ENCODE data around the gene GIPR.

The GIPR gene

GRCh38 chr19:45676851-45677263, 8.8 kb downstream of the GIPR start:
- TF ChIP-seq GLIS3 (CRISPR knock-in tag; IDR thresholded peaks at IDR 0.05): no peak
- TF ChIP-seq TOX (CRISPR knock-in tag; IDR thresholded peaks at IDR 0.05; ENCODE audit: borderline replicate concordance): no peak
- TF ChIP-seq ZNF70 (CRISPR knock-in tag; IDR thresholded peaks at IDR 0.05): no peak
- no peak for TF ChIP-seq ZNF565 (CRISPR knock-in tag; conservative IDR thresholded peaks at IDR 0.05; ENCODE audit: low read depth)
- no peak for TF ChIP-seq ISL1 (CRISPR knock-in tag; IDR thresholded peaks at IDR 0.05)
- no peak for TF ChIP-seq BACH2 (CRISPR knock-in tag; IDR thresholded peaks at IDR 0.05; ENCODE audit: borderline replicate concordance)
- no peak for TF ChIP-seq ZC3H10 (CRISPR knock-in tag; IDR thresholded peaks at IDR 0.05)
- TF ChIP-seq, protein P1, sequence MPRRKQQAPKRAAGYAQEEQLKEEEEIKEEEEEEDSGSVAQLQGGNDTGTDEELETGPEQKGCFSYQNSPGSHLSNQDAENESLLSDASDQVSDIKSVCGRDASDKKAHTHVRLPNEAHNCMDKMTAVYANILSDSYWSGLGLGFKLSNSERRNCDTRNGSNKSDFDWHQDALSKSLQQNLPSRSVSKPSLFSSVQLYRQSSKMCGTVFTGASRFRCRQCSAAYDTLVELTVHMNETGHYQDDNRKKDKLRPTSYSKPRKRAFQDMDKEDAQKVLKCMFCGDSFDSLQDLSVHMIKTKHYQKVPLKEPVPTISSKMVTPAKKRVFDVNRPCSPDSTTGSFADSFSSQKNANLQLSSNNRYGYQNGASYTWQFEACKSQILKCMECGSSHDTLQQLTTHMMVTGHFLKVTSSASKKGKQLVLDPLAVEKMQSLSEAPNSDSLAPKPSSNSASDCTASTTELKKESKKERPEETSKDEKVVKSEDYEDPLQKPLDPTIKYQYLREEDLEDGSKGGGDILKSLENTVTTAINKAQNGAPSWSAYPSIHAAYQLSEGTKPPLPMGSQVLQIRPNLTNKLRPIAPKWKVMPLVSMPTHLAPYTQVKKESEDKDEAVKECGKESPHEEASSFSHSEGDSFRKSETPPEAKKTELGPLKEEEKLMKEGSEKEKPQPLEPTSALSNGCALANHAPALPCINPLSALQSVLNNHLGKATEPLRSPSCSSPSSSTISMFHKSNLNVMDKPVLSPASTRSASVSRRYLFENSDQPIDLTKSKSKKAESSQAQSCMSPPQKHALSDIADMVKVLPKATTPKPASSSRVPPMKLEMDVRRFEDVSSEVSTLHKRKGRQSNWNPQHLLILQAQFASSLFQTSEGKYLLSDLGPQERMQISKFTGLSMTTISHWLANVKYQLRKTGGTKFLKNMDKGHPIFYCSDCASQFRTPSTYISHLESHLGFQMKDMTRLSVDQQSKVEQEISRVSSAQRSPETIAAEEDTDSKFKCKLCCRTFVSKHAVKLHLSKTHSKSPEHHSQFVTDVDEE (CRISPR knock-in tag; IDR thresholded peaks at IDR 0.05): no peak
- peak; percentile 6 for ATAC-seq

GRCh38 chr19:45677351-45678230, 9.6 kb downstream of the GIPR start:
- TF ChIP-seq TOX (CRISPR knock-in tag; IDR thresholded peaks at IDR 0.05; ENCODE audit: borderline replicate concordance) (no peak), OSR1 (CRISPR knock-in tag; IDR thresholded peaks at IDR 0.05) (no peak), ZNF565 (CRISPR knock-in tag; conservative IDR thresholded peaks at IDR 0.05; ENCODE audit: low read depth) (no peak), POU6F1 (CRISPR knock-in tag; IDR thresholded peaks at IDR 0.05; ENCODE audit: borderline replicate concordance, low read depth) (no peak), ESRRG (CRISPR knock-in tag; IDR thresholded peaks at IDR 0.05) (no peak), RARB (CRISPR knock-in tag; IDR thresholded peaks at IDR 0.05) (no peak), ZNF70 (CRISPR knock-in tag; IDR thresholded peaks at IDR 0.05) (no peak), ZC3H10 (CRISPR knock-in tag; IDR thresholded peaks at IDR 0.05) (no peak), ZFP30 (CRISPR knock-in tag; IDR thresholded peaks at IDR 0.05) (no peak), PPARA (CRISPR knock-in tag; IDR thresholded peaks at IDR 0.05; ENCODE audit: borderline replicate concordance) (no peak), CSDC2 (CRISPR knock-in tag; IDR thresholded peaks at IDR 0.05) (no peak), BACH2 (CRISPR knock-in tag; IDR thresholded peaks at IDR 0.05; ENCODE audit: borderline replicate concordance) (no peak), ARNTL (CRISPR knock-in tag; IDR thresholded peaks at IDR 0.05; ENCODE audit: borderline replicate concordance, low read depth) (no peak), ZNF8 (CRISPR knock-in tag; IDR thresholded peaks at IDR 0.05) (no peak), TCF4 (CRISPR knock-in tag; IDR thresholded peaks at IDR 0.05; ENCODE audit: borderline replicate concordance) (no peak), PATZ1 (CRISPR knock-in tag; IDR thresholded peaks at IDR 0.05; ENCODE audit: borderline replicate concordance) (no peak), ISL1 (CRISPR knock-in tag; IDR thresholded peaks at IDR 0.05) (no peak)
- TF ChIP-seq, protein P2, sequence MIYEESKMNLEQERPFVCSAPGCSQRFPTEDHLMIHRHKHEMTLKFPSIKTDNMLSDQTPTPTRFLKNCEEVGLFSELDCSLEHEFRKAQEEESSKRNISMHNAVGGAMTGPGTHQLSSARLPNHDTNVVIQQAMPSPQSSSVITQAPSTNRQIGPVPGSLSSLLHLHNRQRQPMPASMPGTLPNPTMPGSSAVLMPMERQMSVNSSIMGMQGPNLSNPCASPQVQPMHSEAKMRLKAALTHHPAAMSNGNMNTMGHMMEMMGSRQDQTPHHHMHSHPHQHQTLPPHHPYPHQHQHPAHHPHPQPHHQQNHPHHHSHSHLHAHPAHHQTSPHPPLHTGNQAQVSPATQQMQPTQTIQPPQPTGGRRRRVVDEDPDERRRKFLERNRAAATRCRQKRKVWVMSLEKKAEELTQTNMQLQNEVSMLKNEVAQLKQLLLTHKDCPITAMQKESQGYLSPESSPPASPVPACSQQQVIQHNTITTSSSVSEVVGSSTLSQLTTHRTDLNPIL (CRISPR knock-in tag; IDR thresholded peaks at IDR 0.05; ENCODE audit: low read depth): no peak
- TF ChIP-seq, protein P1 (CRISPR knock-in tag; IDR thresholded peaks at IDR 0.05): no peak
- ATAC-seq: peak; percentile 80

Measured in SK-N-SH treated with all-trans-retinoic acid at 6 μM for 48 hours (cell line).